ENCODE data around the gene AVP. TPM values are rescaled to one million over a fixed set of nuclear protein-coding genes. Genes with fewer than 3 reads are reported as not detected.
A peak's percentile ranks its signal among the peaks of the same experiment; 100 is the strongest.

AVP gene
- total RNA-seq, 1 donor from 2014 or later: not detected

DNA sequence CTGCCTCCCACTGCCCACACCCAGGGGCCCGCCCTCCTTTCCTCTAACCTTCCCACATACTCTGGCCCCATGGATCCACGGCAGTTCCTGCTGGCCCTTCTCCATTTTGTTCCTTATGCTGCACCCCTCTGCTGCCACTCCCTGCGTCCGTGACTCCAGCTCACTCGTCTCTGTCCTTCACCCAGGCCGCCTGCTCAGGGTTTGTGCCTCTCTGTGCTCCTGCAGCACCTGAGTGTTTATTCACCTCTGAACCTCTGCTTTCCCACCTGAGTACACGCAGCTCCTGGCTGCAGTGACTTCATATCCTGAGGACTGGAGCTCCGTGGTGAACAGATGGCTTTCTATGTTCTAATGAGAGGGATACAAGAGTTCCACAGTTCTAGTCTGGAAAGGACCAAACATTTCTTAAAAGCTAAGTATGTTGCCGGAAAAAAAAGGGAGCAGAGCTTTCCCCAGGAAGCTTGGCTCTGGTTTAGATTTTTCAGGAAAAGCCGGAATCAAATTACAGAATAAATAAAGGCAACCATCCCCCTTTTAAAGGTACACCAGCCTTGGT is 42.6 kb downstream of the AVP start:
- H3K27ac ChIP-seq: peak overlapping the region; percentile 43
- DNase-seq: no peak
- no peak for ATAC-seq
- no peaks in the 10 kb centered on the region for H3K9me3 ChIP-seq
- peaks cover 37% of the 10 kb centered on the region for H3K36me3 ChIP-seq
- peaks cover 13% of the 10 kb centered on the region for H3K4me1 ChIP-seq
- intact Hi-C loops (cut with DNase I): no loop called here
- TF ChIP-seq, protein P1, sequence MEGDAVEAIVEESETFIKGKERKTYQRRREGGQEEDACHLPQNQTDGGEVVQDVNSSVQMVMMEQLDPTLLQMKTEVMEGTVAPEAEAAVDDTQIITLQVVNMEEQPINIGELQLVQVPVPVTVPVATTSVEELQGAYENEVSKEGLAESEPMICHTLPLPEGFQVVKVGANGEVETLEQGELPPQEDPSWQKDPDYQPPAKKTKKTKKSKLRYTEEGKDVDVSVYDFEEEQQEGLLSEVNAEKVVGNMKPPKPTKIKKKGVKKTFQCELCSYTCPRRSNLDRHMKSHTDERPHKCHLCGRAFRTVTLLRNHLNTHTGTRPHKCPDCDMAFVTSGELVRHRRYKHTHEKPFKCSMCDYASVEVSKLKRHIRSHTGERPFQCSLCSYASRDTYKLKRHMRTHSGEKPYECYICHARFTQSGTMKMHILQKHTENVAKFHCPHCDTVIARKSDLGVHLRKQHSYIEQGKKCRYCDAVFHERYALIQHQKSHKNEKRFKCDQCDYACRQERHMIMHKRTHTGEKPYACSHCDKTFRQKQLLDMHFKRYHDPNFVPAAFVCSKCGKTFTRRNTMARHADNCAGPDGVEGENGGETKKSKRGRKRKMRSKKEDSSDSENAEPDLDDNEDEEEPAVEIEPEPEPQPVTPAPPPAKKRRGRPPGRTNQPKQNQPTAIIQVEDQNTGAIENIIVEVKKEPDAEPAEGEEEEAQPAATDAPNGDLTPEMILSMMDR (IDR thresholded peaks at IDR 0.05): no peak
- H3K4me3 ChIP-seq: no peak overlapping the region
- no peaks in the 10 kb centered on the region for H3K27me3 ChIP-seq (ENCODE audit: low read depth)

DNA sequence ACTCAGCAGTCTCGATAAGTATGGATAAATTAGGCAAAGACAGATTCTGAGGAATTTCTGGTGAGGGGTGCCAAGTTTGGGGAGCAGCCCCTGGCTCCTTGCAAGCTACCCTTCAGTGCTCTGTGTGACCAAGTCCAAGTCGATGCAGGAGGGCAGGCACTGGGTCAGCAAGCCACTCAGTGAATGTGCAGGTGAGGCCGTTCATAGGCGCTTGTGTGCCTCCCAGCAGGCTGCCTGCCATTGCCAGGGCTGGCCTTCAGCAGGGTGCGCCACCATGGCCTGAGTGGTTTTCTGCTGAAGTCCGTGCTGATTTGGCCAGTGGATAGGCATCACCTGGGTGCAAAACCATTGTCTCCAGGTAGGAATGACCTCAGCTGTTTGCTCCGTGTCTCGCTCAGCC is 44.4 kb downstream of the AVP start:
- H3K4me3 ChIP-seq: no peak overlapping the region
- TF ChIP-seq, protein P1 (IDR thresholded peaks at IDR 0.05): no peak
- H3K27ac ChIP-seq: no peak overlapping the region
- H3K36me3 ChIP-seq: peaks cover 56% of the 10 kb centered on the region
- no peak for ATAC-seq
- H3K27me3 ChIP-seq (ENCODE audit: low read depth): no peaks in the 10 kb centered on the region
- no peaks in the 10 kb centered on the region for H3K9me3 ChIP-seq
- H3K4me1 ChIP-seq: peaks cover 7% of the 10 kb centered on the region
- intact Hi-C loops (cut with DNase I): no loop called here
- no peak for DNase-seq

DNA sequence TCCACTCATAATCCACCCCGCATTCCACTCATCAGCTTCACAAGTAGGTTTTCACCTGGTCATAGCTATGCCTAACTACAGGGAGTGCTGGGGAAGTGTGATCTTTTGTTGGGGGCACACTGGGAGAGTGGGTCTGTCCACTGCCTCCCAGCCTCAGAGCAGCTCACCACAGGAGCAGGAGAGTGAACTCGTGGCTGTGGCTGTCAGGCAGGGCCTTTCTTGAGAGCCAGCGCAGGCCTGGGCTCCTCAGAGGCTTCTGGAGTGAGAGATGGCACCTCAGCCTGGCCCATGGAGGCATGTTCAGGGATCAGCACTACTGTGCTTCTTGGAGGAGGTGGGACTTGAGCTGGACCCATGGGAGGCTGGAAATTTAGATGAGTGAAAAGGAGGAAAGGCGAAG is 45.1 kb downstream of the AVP start:
- TF ChIP-seq, protein P1 (IDR thresholded peaks at IDR 0.05): no peak
- intact Hi-C loops (cut with DNase I): no loop called here
- DNase-seq (no peak), ATAC-seq (no peak)
- Histone ChIP-seq H3K27ac (no peak overlapping the region), H3K36me3 (peaks cover 62% of the 10 kb centered on the region), H3K27me3 (ENCODE audit: low read depth) (no peaks in the 10 kb centered on the region), H3K4me1 (peaks cover 5% of the 10 kb centered on the region), H3K9me3 (no peaks in the 10 kb centered on the region), H3K4me3 (no peak overlapping the region)

DNA sequence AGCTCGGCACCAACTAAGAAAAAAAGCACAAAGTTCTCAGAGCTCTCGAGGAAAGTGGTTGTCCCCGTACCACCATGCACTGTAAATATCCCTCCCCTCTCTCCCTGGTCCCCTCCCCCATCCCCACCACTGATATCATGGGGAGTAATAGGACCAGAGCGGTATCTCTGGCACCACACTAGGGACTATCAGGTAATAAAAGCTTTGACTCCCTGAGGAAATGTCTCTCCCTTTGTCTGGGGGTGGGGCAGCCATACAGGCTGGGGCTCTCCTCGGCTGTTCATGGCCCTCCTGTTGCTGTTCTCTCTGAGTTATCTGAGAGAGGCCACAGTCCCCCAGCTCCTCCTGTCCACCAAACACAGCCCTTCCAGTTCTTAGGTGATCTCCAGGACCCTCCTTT is 46.1 kb downstream of the AVP start:
- H3K4me3 ChIP-seq: no peak overlapping the region
- H3K27me3 ChIP-seq (ENCODE audit: low read depth): no peaks in the 10 kb centered on the region
- peaks cover 63% of the 10 kb centered on the region for H3K36me3 ChIP-seq
- intact Hi-C loops (cut with DNase I): no loop called here
- no peak for DNase-seq
- ATAC-seq: no peak
- H3K9me3 ChIP-seq: no peaks in the 10 kb centered on the region
- TF ChIP-seq, protein P1 (IDR thresholded peaks at IDR 0.05): no peak
- H3K4me1 ChIP-seq: peaks cover 5% of the 10 kb centered on the region
- no peak overlapping the region for H3K27ac ChIP-seq

DNA sequence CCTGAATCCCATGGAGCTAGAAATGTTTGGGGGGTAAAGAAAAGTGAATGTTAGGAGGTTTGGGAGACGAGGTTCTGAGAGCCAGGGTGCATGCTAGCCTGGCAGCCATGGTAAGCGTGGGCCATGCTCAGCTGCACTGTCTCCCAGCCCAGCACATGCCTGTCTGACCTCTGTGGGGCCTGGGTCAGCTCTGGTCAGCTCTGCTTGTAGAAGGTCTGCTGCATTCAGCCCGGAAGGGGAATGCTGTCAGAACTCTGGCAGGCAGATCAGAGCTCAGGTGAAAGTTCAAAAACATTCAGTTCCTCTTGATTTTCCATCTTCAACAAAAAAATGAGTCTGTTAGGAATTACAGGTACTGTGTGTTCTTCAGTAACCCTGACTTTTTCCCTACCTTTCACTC is 46.9 kb downstream of the AVP start:
- intact Hi-C loops (cut with DNase I): no loop called here
- H3K4me1 ChIP-seq: peaks cover 5% of the 10 kb centered on the region
- H3K27me3 ChIP-seq (ENCODE audit: low read depth): no peaks in the 10 kb centered on the region
- H3K36me3 ChIP-seq: peaks cover 63% of the 10 kb centered on the region
- H3K4me3 ChIP-seq: no peak overlapping the region
- H3K9me3 ChIP-seq: no peaks in the 10 kb centered on the region
- ATAC-seq (no peak), DNase-seq (no peak)
- no peak overlapping the region for H3K27ac ChIP-seq
- TF ChIP-seq, protein P1 (IDR thresholded peaks at IDR 0.05): no peak
